Neural cell (in vitro differentiated cells): ENCODE data around the gene LRRC2. TPM values are rescaled to one million over a fixed set of nuclear protein-coding genes. Genes with fewer than 3 reads are reported as not detected.

ENCODE experiments used
- H2AFZ ChIP-seq: fragments of 200-600, 300-800 bp; sonication (generic), shearing (Covaris generic); 2 replicates; pipeline ENCODE4 v1.6.0; 2014; ENCODE audit warnings: low read depth, mild to moderate bottlenecking, antibody characterized with exemption, low read length, moderate library complexity
- H3F3A ChIP-seq: fragments of 200-600 bp; shearing (Covaris generic); 2 replicates; pipeline ENCODE4 v1.6.1; 2016; ENCODE audit warnings: mild to moderate bottlenecking, moderate library complexity, mixed read lengths, antibody characterized with exemption, low read length; ENCODE audit not compliant: insufficient read depth, poor library complexity, severe bottlenecking
- H3K27ac ChIP-seq: fragments of 200-600, 300-800 bp; sonication (generic), shearing (Covaris generic); 2 replicates; pipeline ENCODE4 v1.5.1; 2014; ENCODE audit warnings: mild to moderate bottlenecking, low read length, moderate library complexity
- H3K27me3 ChIP-seq: fragments of 300-800, 200-600 bp; sonication (generic), shearing (Covaris generic); 2 replicates; pipeline ENCODE4 v1.6.0; 2014; ENCODE audit warnings: mild to moderate bottlenecking, low read depth, low read length, moderate library complexity; ENCODE audit not compliant: insufficient read depth
- H3K36me3 ChIP-seq: fragments of 300-800, 200-600 bp; sonication (generic), shearing (Covaris generic); 2 replicates; pipeline ENCODE4 v1.5.1; 2014; ENCODE audit warnings: mild to moderate bottlenecking, antibody characterized with exemption, low read length, moderate library complexity; ENCODE audit not compliant: insufficient read depth
- H3K4me2 ChIP-seq: fragments of 300-800, 200-600 bp; sonication (generic), shearing (Covaris generic); 2 replicates; pipeline ENCODE4 v1.6.0; 2014; ENCODE audit warnings: mild to moderate bottlenecking, low read length
- H3K4me3 ChIP-seq: fragments of 300-800, 200-600 bp; sonication (generic), shearing (Covaris generic); 2 replicates; pipeline ENCODE4 v1.5.1; 2014; ENCODE audit warnings: mild to moderate bottlenecking, low read length, moderate library complexity
- H3K79me2 ChIP-seq: fragments of 200-600 bp; shearing (Covaris generic); replicated peaks from 2 replicates; pipeline ENCODE4 v1.6.0; 2014; ENCODE audit warnings: mild to moderate bottlenecking, low read length, moderate library complexity; ENCODE audit not compliant: insufficient read depth
- H3K9ac ChIP-seq: fragments of 300-800, 200-600 bp; sonication (generic), shearing (Covaris generic); 2 replicates; pipeline ENCODE4 v1.6.1; 2016; ENCODE audit warnings: mild to moderate bottlenecking, low read length, mixed read lengths
- H3K9me2 ChIP-seq: fragments of 200-600 bp; shearing (Covaris generic); 2 replicates; pipeline ENCODE4 v1.6.1; 2016; ENCODE audit warnings: mild to moderate bottlenecking, low read length, mixed read lengths; ENCODE audit not compliant: insufficient read depth
- H3K9me3 ChIP-seq: fragments of 200-600, 300-800 bp; sonication (generic), shearing (Covaris generic); 2 replicates; pipeline ENCODE4 v1.6.1; 2016; ENCODE audit warnings: mild to moderate bottlenecking, mixed run types, low read length, moderate library complexity, mixed read lengths
- H4K20me1 ChIP-seq: fragments of 200-600 bp; shearing (Covaris generic); 2 replicates; pipeline ENCODE4 v1.6.1; 2016; ENCODE audit warnings: mild to moderate bottlenecking, mixed run types; ENCODE audit not compliant: insufficient read depth
- CTCF ChIP-seq: fragments of 450-650 bp; IDR thresholded peaks from 2 replicates; pipeline ENCODE4 v1.5.1; 2014; ENCODE audit warnings: antibody characterized with exemption, mild to moderate bottlenecking, moderate library complexity; ENCODE audit not compliant: poor library complexity, severe bottlenecking
- EP300 ChIP-seq: fragments of 450-650 bp; conservative IDR thresholded peaks from 2 replicates; pipeline ENCODE4 v1.6.1; 2014; ENCODE audit warnings: antibody characterized with exemption, mild to moderate bottlenecking, moderate library complexity; ENCODE audit not compliant: poor library complexity, severe bottlenecking
- EZH2 ChIP-seq: fragments of 200-600, 300-800 bp; shearing (Covaris generic), sonication (generic); IDR thresholded peaks from 2 replicates; pipeline ENCODE4 v1.6.1; 2014; ENCODE audit warnings: antibody characterized with exemption, low read length, borderline replicate concordance, mild to moderate bottlenecking; ENCODE audit not compliant: insufficient read depth, poor library complexity, severe bottlenecking
- MXI1 ChIP-seq: fragments of 450-650 bp; conservative IDR thresholded peaks from 2 replicates; pipeline ENCODE4 v1.6.1; 2014; ENCODE audit warnings: antibody characterized with exemption, mild to moderate bottlenecking; ENCODE audit not compliant: poor library complexity, severe bottlenecking
- POLR2AphosphoS5 ChIP-seq: IDR thresholded peaks from 2 replicates; pipeline ENCODE4 v1.6.1; 2012
- RAD21 ChIP-seq: fragments of 450-650 bp; conservative IDR thresholded peaks from 2 replicates; pipeline ENCODE4 v1.6.1; 2014; ENCODE audit warnings: antibody characterized with exemption, mild to moderate bottlenecking, moderate library complexity
- REST ChIP-seq: IDR thresholded peaks from 2 replicates; pipeline ENCODE4 v1.6.1; 2012; ENCODE audit warnings: borderline replicate concordance
- SMC3 ChIP-seq: fragments of 450-650 bp; conservative IDR thresholded peaks from 2 replicates; pipeline ENCODE4 v1.6.1; 2014; ENCODE audit warnings: antibody characterized with exemption, mild to moderate bottlenecking, moderate library complexity; ENCODE audit not compliant: poor library complexity
- TAF1 ChIP-seq: IDR thresholded peaks from 2 replicates; pipeline ENCODE4 v1.6.1; 2012; ENCODE audit warnings: low read depth
- polyA plus RNA-seq: library from polyadenylated mRNA; depleted of rRNA; stranded (reverse); fragments of >200 nt; gene quantifications from 2 replicates; pipeline ENCODE4 v1.2.3, GENCODE V29; 2014

The LRRC2 gene
- polyA plus RNA-seq, 1 donor from 2014 or later, result not detected

GRCh38 chr3:46503200-46503874, 62.8 kb downstream of the LRRC2 start:
- Histone ChIP-seq H3F3A (no peaks in the 10 kb centered on the region), H2AFZ (no peak overlapping the region), H3K9ac (no peak overlapping the region), H3K36me3 (no peaks in the 10 kb centered on the region), H3K4me2 (no peak overlapping the region), H3K27ac (no peak overlapping the region), H3K27me3 (no peaks in the 10 kb centered on the region), H3K79me2 (no peaks in the 10 kb centered on the region), H3K9me3 (no peaks in the 10 kb centered on the region), H3K9me2 (no peaks in the 10 kb centered on the region), H3K4me3 (no peak overlapping the region), H4K20me1 (no peaks in the 10 kb centered on the region)
- TF ChIP-seq TAF1 (no peak), EP300 (no peak), CTCF (no peak), MXI1 (no peak)

- no peak overlapping the region for H2AFZ ChIP-seq
- TF ChIP-seq POLR2AphosphoS5 (no peak), EZH2 (no peak), TAF1 (no peak), SMC3 (no peak), RAD21 (no peak), EP300 (no peak), REST (no peak), CTCF (no peak), MXI1 (no peak)
- H3K4me2 ChIP-seq, result no peak overlapping the region
- H3K9ac ChIP-seq, result no peak overlapping the region
- no peaks in the 10 kb centered on the region for H3K9me2 ChIP-seq
- H3K4me3 ChIP-seq, result no peak overlapping the region
- H3F3A ChIP-seq, result no peaks in the 10 kb centered on the region
- H4K20me1 ChIP-seq, result no peaks in the 10 kb centered on the region
- no peaks in the 10 kb centered on the region for H3K27me3 ChIP-seq
- no peak overlapping the region for H3K27ac ChIP-seq
- no peaks in the 10 kb centered on the region for H3K9me3 ChIP-seq
- H3K36me3 ChIP-seq, result no peaks in the 10 kb centered on the region
- no peaks in the 10 kb centered on the region for H3K79me2 ChIP-seq
Observed at GRCh38 chr3:46501702-46502101, 64.4 kb downstream of the LRRC2 start.
